ENCODE data around the gene ACP1.

DNA sequence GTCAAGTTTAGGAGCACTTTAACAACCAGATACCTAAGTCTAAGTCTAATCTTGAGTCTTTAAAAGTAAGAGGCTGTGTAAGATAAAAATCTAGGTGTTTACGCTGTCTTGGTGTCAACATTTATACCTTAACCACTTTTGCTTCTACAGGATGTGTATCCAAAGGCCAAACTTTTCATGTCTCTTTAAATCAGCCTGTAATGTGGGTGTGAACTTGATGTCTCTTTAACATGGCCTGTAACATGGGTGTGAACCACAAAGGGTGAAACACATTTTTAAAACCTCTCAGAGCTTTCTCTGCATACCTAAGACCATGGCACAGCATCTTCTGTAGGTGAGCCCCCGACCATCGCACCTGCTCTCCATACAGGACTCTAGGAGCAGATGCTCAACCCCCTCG is 41.3 kb upstream of the ACP1 start:
- TF ChIP-seq, protein P1, sequence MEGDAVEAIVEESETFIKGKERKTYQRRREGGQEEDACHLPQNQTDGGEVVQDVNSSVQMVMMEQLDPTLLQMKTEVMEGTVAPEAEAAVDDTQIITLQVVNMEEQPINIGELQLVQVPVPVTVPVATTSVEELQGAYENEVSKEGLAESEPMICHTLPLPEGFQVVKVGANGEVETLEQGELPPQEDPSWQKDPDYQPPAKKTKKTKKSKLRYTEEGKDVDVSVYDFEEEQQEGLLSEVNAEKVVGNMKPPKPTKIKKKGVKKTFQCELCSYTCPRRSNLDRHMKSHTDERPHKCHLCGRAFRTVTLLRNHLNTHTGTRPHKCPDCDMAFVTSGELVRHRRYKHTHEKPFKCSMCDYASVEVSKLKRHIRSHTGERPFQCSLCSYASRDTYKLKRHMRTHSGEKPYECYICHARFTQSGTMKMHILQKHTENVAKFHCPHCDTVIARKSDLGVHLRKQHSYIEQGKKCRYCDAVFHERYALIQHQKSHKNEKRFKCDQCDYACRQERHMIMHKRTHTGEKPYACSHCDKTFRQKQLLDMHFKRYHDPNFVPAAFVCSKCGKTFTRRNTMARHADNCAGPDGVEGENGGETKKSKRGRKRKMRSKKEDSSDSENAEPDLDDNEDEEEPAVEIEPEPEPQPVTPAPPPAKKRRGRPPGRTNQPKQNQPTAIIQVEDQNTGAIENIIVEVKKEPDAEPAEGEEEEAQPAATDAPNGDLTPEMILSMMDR (IDR thresholded peaks at IDR 0.05; ENCODE audit: low read depth, low read length, poor library complexity, severe bottlenecking), result no peak
- no peak for TF ChIP-seq EZH2phosphoT487 (IDR thresholded peaks at IDR 0.05; ENCODE audit: borderline replicate concordance, low read length)

Data from DOHH2 (cell line).